Ammon's horn (tissue), 1 donor: ENCODE data around the gene AFF1.
A peak's percentile ranks its signal among the peaks of the same experiment; 100 is the strongest.

ENCODE experiments used
- DNase-seq: peaks from one replicate; pipeline ENCODE4 v3.0.0-alpha.2; 2016; ENCODE audit warnings: low spot score

Gene AFF1, protein sequence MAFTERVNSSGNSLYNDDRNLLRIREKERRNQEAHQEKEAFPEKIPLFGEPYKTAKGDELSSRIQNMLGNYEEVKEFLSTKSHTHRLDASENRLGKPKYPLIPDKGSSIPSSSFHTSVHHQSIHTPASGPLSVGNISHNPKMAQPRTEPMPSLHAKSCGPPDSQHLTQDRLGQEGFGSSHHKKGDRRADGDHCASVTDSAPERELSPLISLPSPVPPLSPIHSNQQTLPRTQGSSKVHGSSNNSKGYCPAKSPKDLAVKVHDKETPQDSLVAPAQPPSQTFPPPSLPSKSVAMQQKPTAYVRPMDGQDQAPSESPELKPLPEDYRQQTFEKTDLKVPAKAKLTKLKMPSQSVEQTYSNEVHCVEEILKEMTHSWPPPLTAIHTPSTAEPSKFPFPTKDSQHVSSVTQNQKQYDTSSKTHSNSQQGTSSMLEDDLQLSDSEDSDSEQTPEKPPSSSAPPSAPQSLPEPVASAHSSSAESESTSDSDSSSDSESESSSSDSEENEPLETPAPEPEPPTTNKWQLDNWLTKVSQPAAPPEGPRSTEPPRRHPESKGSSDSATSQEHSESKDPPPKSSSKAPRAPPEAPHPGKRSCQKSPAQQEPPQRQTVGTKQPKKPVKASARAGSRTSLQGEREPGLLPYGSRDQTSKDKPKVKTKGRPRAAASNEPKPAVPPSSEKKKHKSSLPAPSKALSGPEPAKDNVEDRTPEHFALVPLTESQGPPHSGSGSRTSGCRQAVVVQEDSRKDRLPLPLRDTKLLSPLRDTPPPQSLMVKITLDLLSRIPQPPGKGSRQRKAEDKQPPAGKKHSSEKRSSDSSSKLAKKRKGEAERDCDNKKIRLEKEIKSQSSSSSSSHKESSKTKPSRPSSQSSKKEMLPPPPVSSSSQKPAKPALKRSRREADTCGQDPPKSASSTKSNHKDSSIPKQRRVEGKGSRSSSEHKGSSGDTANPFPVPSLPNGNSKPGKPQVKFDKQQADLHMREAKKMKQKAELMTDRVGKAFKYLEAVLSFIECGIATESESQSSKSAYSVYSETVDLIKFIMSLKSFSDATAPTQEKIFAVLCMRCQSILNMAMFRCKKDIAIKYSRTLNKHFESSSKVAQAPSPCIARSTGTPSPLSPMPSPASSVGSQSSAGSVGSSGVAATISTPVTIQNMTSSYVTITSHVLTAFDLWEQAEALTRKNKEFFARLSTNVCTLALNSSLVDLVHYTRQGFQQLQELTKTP

DNA sequence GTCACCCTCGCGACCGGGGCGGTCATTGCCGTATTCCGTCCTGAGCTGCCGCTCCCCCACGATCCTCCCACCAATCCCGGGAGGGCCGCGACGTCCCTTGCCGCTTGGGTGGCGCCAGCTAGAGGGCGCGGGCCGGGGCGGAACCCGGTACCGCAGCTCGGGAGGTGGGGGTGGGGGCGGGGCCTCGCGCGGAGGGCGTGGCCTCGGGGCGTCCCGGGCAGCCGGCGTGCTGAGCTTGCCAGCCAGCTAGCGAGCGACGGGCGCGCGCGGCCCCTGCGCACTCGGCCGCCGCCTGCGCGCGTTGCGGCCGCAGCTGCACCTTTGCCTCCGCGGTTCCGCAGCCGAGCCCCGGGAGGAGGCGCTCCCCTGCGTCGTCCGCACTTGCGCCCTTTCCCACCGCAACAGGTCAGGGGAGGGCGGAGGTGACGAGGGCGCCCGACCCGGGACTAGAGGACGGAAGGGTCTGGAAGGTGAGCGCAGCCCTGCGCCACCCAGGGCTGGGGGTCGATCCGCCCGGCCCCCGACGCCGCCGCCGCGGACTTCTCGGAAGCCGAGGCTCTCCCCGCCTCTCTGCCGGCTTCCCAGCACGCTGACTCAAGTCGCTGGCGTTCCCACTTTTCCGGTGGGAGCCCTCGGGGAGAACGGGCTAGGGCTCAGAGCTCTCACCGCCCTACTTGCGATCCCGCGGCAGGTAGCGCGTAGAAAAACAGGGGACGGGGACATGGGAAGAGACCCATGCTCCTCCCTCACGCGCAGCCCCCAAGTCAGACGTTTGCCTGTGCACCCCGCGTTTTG, at the start of gene AFF1:
Gene AFF1 (plus strand): TSS at position 241 of the 795 bp plus-strand sequence. CDS start 13,523 bp downstream, outside the sequence.
- peak; percentile 96 for DNase-seq

DNA sequence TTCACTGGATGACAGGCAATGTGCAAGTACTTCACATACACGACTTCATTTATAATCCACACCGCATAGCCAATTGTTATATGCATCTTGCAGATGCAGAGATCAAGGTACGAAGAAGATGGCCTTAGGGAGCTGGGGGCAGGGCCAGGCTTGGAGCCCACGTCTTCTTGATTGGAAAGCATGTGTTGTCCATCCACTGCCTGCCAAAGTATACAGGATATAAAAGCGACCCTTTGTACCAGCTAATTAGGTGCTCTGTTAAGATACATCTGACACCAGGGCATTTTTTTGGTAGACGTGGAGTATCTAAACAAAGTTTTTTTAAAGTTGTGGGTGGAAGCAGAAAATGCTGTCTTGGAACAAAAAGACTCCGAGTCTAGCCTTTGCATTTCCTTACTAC, 44.0 kb upstream of the AFF1 start:
- DNase-seq: no peak

- DNase-seq: peak; percentile 73
Observed at GRCh38 chr4:86891762-86892635, 42.8 kb upstream of the AFF1 start, which contains the start of gene C4orf36. C4orf36 (minus strand) TSS chr4:86892422; CDS start chr4:86891520, 902 bp downstream.

DNA sequence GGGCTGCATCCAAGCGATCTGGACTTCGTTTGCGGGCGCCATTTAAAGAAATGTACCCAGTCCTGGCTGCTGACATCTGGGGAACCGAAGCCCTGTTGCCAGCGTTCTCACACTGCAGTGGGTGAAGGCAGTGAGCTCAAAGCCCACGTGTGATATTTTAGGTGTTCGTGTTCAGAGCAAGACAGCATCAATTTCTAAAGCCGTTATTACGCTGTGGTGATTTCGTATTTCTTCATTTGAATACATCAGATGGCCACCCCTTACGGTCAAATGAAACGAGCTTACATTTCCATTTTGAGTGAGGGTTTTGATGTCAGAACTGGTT, 42.2 kb upstream of the AFF1 start:
- DNase-seq: peak; percentile 36

DNA sequence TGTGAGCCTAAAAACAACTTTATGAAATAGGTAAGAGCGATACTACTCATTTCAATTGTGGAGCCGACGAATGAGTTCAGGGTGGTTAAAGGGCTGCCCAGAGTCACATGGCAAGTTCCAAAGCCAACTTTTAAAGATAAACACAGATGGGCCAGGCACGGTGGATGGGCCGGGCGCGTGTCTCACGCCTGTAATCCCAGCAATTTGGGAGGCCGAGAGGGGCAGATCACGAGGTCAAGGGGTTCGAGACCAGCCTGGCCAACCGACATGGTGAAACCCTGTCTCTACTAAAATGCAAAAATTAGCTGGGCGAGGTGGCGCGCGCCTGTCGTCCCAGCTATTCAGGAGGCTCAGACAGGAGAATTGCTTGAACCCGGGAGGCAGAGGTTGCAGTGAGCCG, 41.7 kb upstream of the AFF1 start:
- DNase-seq: no peak

GRCh38 chr4:86894455-86894854, 40.4 kb upstream of the AFF1 start:
- no peak for DNase-seq

- DNase-seq: peak; percentile 86
Observed at GRCh38 chr4:86895692-86896488, 38.9 kb upstream of the AFF1 start.

- DNase-seq: no peak
Observed at GRCh38 chr4:86896596-86896995, 38.2 kb upstream of the AFF1 start.

DNA sequence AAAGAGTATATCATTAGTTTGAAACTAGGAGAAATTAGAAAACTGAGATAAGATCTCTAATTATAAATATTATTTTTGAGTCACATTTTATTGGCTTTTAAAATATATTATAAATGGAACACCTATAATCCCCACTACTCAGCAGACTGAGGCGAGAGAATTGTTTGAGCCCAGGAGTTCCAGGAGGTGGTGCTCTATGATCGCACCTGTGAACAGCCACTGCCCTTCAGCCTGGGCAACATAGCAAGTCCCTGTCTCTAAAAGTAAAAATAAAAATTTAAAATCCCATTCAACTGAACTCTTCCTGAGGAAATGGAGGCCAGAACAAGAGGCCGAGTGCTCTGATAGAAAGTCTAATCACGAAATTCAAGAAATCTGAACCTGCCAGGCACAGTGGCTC, 36.2 kb upstream of the AFF1 start:
- no peak for DNase-seq

GRCh38 chr4:86901864-86902263, 32.9 kb upstream of the AFF1 start:
- DNase-seq: no peak

DNA sequence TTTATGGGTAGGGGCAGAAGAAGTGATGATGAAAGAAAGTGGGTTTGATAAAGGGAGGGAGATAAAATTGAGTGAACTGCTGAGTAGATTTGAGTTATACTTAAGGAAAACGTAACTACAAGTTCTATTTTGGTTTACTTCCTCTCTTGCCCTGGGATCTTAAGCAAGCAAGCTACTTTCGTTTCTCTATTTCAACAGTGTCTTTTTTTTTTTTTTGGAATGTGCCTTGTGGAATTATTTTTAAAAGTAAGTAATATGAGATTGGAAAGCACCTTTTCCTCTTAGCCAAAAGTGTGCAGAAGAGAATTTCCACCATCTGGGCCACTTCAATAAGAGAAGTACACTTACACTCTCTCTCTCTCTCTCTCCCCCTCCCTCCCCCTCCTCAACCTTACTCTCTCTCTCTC, 26.6 kb upstream of the AFF1 start:
- DNase-seq: no peak

- peak; percentile 46 for DNase-seq
Observed at GRCh38 chr4:86909546-86910295, 25.1 kb upstream of the AFF1 start.

DNA sequence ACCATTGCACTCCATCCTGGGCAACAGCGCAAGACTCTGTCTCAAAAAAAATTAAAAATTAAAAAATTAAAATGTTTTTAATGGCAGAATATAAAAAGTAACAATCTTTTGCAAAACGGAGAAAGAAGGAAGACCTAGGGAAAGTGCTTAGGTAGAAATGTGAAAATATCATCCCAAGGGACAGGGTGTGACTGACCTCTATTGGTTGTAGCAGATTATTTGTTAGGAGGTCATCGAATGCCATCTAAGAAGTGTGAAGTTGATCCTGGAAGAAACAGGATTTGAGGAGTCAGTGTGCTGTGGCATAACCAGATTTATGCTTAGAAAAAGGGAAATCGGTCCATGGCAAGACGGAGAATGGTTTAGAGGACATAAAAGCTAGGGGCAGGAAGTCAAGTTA, 24.4 kb upstream of the AFF1 start:
- no peak for DNase-seq

- no peak for DNase-seq
Observed at GRCh38 chr4:86910820-86911684, 23.8 kb upstream of the AFF1 start.

DNA sequence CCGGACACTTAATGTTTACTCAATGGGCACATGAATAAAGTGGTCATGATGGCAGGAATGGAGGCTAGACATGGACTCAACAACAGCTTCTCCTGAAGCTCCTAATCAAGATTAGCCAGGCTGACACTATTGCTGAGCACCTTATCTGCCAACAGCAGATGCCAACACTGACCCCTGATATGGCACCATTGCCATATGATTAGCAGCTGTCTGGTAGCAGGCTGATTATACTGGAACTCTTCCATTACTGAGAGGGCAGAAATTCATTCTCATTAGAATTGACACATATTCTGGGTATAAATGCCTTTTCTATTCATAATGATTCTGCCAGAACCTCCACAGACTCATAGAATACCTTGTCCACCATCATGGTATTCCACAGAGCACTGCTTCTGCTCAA, 18.4 kb upstream of the AFF1 start:
- DNase-seq: no peak

DNA sequence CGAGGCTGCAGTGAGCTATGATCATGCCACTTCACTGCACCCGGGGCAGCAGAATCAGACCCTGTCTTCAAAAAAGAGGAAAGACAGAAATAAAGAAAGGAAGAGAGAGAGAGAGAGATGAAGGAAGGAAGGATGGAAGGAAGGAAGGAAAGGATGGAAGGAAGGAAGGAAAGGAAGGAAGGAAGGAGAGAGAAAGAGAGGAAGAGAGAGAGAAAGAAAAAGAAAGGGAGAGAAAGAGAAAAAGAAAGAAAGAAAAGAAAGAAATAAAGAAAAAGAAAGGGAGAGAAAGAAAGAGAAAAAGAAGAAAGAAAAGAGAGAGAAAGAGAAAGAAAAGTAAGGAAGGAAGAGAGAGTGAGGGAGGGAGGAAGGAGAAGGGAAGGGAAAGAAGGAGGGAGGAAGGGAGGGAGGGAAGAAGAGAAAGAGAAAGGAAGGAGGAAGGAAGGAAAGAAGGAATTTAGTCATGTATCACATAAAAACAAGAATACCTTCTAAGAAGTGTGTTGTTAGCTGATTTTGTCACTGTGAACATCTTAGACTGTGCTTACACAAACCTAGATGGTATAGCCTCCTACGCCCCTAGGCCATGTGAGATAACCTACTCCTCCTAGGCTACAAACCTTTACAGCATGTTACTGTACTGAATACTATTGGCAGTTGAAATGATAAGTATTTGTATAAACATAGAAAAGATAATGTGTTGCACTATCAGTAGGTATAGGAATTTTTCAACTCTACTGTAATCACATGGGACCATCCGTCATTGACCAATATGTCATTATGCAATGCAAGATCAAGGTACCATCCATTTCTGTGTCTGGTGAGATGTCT, 17.4 kb upstream of the AFF1 start:
- no peak for DNase-seq

DNA sequence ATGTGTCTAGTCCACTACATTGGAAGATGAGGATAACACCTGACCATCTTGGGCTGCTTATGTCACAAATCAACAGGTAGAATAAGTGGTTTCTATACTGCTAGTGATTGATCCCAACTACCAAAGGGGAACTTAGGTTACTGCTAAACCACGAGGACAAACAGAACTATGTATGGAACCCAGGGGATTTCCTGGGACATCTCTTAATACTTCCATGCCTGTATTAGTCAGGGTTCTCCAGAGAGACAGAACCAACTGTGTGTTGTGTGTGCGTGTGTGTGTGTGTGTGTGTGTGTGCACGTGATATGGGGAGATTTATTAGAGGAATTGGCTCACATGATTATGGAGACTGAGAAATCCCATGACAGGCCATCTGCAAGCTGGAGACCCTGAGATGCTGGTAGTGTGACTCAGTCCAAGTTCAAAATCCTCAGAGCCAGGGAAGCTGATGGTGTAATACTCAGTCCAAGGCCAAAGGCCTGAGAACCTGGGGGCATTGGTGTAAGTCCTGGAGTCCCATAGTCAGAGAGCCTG, 16.2 kb upstream of the AFF1 start:
- DNase-seq: no peak
